Neutrophil (primary cell): ENCODE results near the gene CSF1R.

Source experiments
- H3K27ac ChIP-seq: fragments of 200-600 bp; sonication (generic); 2 replicates; pipeline ENCODE4 v1.5.1; 2016; ENCODE audit warnings: mild to moderate bottlenecking, moderate library complexity
- H3K27me3 ChIP-seq: fragments of 200-600 bp; sonication (generic); 2 replicates; pipeline ENCODE4 v1.6.0; 2016; ENCODE audit warnings: mild to moderate bottlenecking
- H3K36me3 ChIP-seq: fragments of 200-600 bp; sonication (generic); 2 replicates; pipeline ENCODE4 v1.5.1; 2017
- H3K4me1 ChIP-seq, 2 experiments: fragments of 200-600 bp in 1 of 2; sonication (generic) in 1 of 2; 1 replicate in 1 of 2; 2 replicates in 1 of 2; pipeline versions ENCODE4 v1.5.1 to v1.6.1; 2013 to 2016; ENCODE audit warnings: low read depth in 1 of 2, low read length in 1 of 2, mild to moderate bottlenecking in 1 of 2, moderate library complexity in 1 of 2; ENCODE audit not compliant: control insufficient read depth in 1 of 2, insufficient read depth in 1 of 2
- H3K4me3 ChIP-seq, 2 experiments: fragments of 200-600 bp in 1 of 2; sonication (generic) in 1 of 2; 1 replicate in 1 of 2; 2 replicates in 1 of 2; pipeline ENCODE4 v1.5.1; 2013 to 2016; ENCODE audit warnings: low read depth in 1 of 2, low read length in 1 of 2, mild to moderate bottlenecking in 1 of 2, moderate library complexity in 1 of 2
- H3K9me3 ChIP-seq: fragments of 200-600 bp; sonication (generic); 2 replicates; pipeline ENCODE4 v1.5.1; 2016
- CTCF ChIP-seq: fragments of 200-600 bp; sonication (generic); IDR thresholded peaks from 2 replicates; pipeline ENCODE4 v1.5.1; 2016; ENCODE audit warnings: antibody characterized with exemption

The CSF1R gene

GRCh38 chr5:150104550-150104870 is 18.2 kb upstream of the CSF1R start:
- H3K9me3 ChIP-seq = no peaks in the 10 kb centered on the region
- TF ChIP-seq CTCF = no peak
- peaks cover 0 to 8% of the 10 kb centered on the region in 2 experiments for H3K4me1 ChIP-seq
- no peaks in the 10 kb centered on the region for H3K36me3 ChIP-seq
- H3K27ac ChIP-seq = no peak overlapping the region
- H3K27me3 ChIP-seq = no peaks in the 10 kb centered on the region
- H3K4me3 ChIP-seq = no peak overlapping the region

GRCh38 chr5:150103678-150104549 is 17.6 kb upstream of the CSF1R start:
- no peaks in the 10 kb centered on the region for H3K36me3 ChIP-seq
- TF ChIP-seq CTCF = no peak
- peaks cover 0 to 8% of the 10 kb centered on the region in 2 experiments for H3K4me1 ChIP-seq
- no peaks in the 10 kb centered on the region for H3K9me3 ChIP-seq
- no peak overlapping the region for H3K4me3 ChIP-seq
- H3K27ac ChIP-seq = no peak overlapping the region
- H3K27me3 ChIP-seq = no peaks in the 10 kb centered on the region

GRCh38 chr5:150101023-150101422 is 14.7 kb upstream of the CSF1R start:
- H3K27me3 ChIP-seq = no peaks in the 10 kb centered on the region
- no peak overlapping the region for H3K4me3 ChIP-seq
- no peaks in the 10 kb centered on the region for H3K36me3 ChIP-seq
- no peak for TF ChIP-seq CTCF
- H3K9me3 ChIP-seq = no peaks in the 10 kb centered on the region
- no peak overlapping the region for H3K27ac ChIP-seq
- peaks cover 0 to 2% of the 10 kb centered on the region in 2 experiments for H3K4me1 ChIP-seq

- no peak for TF ChIP-seq CTCF
- Histone ChIP-seq H3K4me1 (no peaks in the 10 kb centered on the region), H3K9me3 (no peaks in the 10 kb centered on the region), H3K27ac (no peak overlapping the region), H3K4me3 (no peak overlapping the region), H3K27me3 (no peaks in the 10 kb centered on the region), H3K36me3 (no peaks in the 10 kb centered on the region)
These were observed 10.8 kb upstream of the CSF1R start for GRCh38 chr5:150097152-150097551.

DNA sequence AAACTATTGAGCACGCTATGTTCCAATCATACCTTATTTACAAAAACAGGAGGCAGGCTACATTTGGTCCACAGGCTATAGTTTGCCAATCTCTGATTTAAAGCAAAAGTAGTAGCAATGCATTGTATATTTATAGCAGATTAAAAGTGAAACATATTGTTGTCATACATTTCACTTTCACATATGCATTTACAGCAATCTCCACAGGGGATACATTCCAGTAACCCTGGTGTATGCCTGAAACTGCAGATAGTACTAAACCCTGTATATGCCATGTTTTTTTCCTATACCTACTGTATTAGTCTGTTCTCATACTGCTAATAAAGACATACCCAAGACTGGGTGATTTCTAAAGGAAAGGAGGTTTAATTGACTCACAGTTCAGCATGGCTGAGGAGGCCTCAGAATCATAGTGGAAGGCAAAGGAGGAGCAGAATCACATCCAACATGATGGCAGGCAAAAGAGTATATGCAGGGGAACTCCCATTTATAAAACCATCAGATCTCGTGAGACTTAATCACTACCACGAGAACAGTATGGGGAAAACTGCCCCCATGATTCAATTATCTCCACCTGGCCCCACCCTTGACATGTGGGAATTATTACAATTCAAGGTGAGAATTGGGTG is 5.9 kb upstream of the CSF1R start:
- Histone ChIP-seq H3K27me3 (no peaks in the 10 kb centered on the region), H3K4me3 (no peak overlapping the region), H3K9me3 (no peaks in the 10 kb centered on the region), H3K36me3 (no peaks in the 10 kb centered on the region), H3K27ac (no peak overlapping the region), H3K4me1 (peaks cover 0 to 6% of the 10 kb centered on the region in 2 experiments)
- TF ChIP-seq CTCF = no peak
